Loucy (cell line): ENCODE data around the gene RER1.

Experiments used
- CTCF ChIP-seq: fragments of 200-600 bp; sonication (generic); conservative IDR thresholded peaks from 2 replicates; pipeline ENCODE4 v1.5.1; 2014; ENCODE audit warnings: mild to moderate bottlenecking, antibody characterized with exemption, low read length
- EZH2phosphoT487 ChIP-seq: fragments of 200-600 bp; IDR thresholded peaks from 2 replicates; pipeline ENCODE4 v1.6.1; 2018; ENCODE audit warnings: antibody characterized with exemption, mild to moderate bottlenecking, moderate library complexity, borderline replicate concordance

- TF ChIP-seq CTCF: no peak
- TF ChIP-seq EZH2phosphoT487: no peak
These were observed 18.8 kb upstream of the RER1 start for GRCh38 chr1:2372551-2373490.
